ENCODE results near the gene RAP1GAP.
A peak's percentile ranks its signal among the peaks of the same experiment; 100 is the strongest.

Gene RAP1GAP

GRCh38 chr1:21607549-21608529, 61.3 kb downstream of the RAP1GAP start:
- FAIRE-seq, result peak; percentile 92

GRCh38 chr1:21605964-21606705, 63.0 kb downstream of the RAP1GAP start:
- FAIRE-seq, result no peak

GRCh38 chr1:21605012-21605715, 64.0 kb downstream of the RAP1GAP start:
- no peak for FAIRE-seq

- no peak for FAIRE-seq
Measured at GRCh38 chr1:21604208-21604957, 64.8 kb downstream of the RAP1GAP start.

- no peak for FAIRE-seq
Measured at GRCh38 chr1:21603177-21604138, 65.7 kb downstream of the RAP1GAP start.

- no peak for FAIRE-seq
Measured at GRCh38 chr1:21601278-21602048, 67.7 kb downstream of the RAP1GAP start.

GRCh38 chr1:21599402-21599801, 69.8 kb downstream of the RAP1GAP start:
- FAIRE-seq, result no peak

GRCh38 chr1:21598904-21599303, 70.3 kb downstream of the RAP1GAP start:
- FAIRE-seq, result no peak

GRCh38 chr1:21598417-21598816, 70.7 kb downstream of the RAP1GAP start:
- no peak for FAIRE-seq

- FAIRE-seq, result no peak
Measured at GRCh38 chr1:21597753-21598152, 71.4 kb downstream of the RAP1GAP start.

GRCh38 chr1:21596628-21597027, 72.5 kb downstream of the RAP1GAP start:
- no peak for FAIRE-seq

GRCh38 chr1:21596174-21596573, 73.0 kb downstream of the RAP1GAP start:
- no peak for FAIRE-seq

- FAIRE-seq, result no peak
Measured at GRCh38 chr1:21594935-21595897, 73.9 kb downstream of the RAP1GAP start.

GRCh38 chr1:21594501-21594900, 74.7 kb downstream of the RAP1GAP start:
- no peak for FAIRE-seq

GRCh38 chr1:21593231-21593630, 75.9 kb downstream of the RAP1GAP start:
- no peak for FAIRE-seq

GRCh38 chr1:21592086-21592865, 76.9 kb downstream of the RAP1GAP start:
- FAIRE-seq, result no peak

GRCh38 chr1:21590934-21591333, 78.2 kb downstream of the RAP1GAP start:
- FAIRE-seq, result no peak

- no peak for FAIRE-seq
Measured at GRCh38 chr1:21590126-21590880, 78.9 kb downstream of the RAP1GAP start.

All from TTC549 (cell line).